Measurements from ENCODE around the gene TRAP1.

- TF ChIP-seq CTCF (conservative IDR thresholded peaks at IDR 0.05; ENCODE audit: low read depth in 2 of 2) (no peak), CREB1 (CRISPR knock-in tag; IDR thresholded peaks at IDR 0.05; ENCODE audit: low read depth) (no peak)
Observed at GRCh38 chr16:3760518-3760917, 43.2 kb upstream of the TRAP1 start.
